Cerebellar nuclear complex (tissue), 1 donor: ENCODE measurements around the gene PRIM2.
"Not testable (repeated sequence)": the region's sequence is repeated elsewhere in the genome, so short reads cannot be mapped to it uniquely, and the experiment has no call there.

Experiments
- DNase-seq, 2 experiments: peaks; one replicate each; lab custom pipeline; 2025; lab: John Stamatoyannopoulos, UW

Gene PRIM2

DNA sequence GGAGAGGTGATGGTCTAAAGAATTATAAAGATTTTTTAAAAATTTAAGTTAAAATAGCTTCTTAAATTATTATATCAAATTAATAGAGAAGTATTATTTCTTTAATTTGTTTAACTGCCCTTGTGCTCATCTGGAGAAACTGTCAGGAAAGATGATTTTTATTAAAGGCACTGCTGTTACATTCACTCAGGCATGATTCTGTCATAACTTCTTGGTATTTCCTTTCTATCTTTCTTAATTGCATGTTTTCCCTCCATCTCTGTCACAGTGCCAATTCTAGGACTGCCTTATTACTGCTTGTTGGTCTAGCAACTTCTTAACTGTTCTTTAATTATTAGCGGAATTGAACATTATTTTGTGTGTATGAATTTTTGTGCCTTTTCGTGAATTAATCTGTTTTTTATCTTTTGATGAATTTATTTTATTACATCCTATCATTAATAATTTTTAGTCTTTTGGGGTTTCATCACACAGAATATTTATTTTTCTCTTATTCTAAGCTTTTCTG, 47.7 kb downstream of the PRIM2 start:
- not testable (repeated sequence) for DNase-seq

DNA sequence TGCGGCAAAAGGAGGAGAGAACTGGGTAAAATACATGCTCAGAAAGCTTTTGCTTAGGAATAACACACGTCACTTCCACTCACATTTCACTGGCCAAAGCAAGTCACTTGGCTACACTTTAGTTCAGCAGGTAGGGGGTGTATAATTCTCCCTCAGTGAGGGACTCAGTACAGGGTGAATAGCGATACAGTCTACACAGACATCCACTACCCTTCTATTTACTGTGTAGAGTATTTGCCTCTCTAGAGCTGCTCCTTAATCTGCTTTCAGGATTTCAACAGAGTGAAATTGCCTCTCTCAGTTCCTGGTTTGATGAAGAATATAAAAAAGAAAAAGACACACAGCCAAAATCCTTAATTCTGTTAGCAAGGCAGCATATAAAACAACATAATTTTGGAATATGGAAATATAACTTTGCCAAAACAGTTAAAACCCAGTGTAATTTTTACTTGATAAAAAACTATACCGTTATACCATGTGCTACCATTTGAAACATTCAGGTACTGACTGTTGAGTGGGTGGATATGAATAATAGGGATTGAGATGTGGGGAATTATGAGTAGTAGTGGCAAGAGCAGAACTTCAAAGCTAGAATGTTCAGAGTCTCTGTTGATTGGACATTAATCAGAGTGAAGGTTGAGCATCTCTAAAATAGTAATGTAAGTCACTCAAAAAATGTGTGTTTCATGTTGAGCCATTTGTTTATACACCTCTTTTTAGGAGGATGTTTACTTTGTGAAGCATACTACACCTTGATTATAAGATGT, 51.7 kb downstream of the PRIM2 start:
- not testable (repeated sequence) for DNase-seq

DNA sequence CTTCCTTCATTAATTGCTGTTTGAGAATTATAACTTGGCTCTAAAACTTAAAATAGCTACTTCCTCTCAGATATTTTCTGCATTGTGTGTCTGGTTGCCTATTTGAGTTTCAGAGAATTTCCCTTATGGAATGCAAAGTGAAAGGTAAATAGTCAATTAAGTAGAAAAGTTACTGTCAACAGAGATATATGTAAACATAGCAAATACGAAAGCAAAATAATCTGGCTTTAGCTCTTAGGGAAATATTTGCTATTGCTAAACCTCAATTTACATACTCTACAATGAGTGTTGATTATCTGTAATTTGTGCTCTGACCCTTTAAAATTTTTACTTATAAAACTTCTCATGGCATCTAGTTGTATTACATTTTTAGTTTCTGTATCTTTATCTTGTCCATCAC, 54.3 kb downstream of the PRIM2 start:
- DNase-seq = not testable (repeated sequence)

DNA sequence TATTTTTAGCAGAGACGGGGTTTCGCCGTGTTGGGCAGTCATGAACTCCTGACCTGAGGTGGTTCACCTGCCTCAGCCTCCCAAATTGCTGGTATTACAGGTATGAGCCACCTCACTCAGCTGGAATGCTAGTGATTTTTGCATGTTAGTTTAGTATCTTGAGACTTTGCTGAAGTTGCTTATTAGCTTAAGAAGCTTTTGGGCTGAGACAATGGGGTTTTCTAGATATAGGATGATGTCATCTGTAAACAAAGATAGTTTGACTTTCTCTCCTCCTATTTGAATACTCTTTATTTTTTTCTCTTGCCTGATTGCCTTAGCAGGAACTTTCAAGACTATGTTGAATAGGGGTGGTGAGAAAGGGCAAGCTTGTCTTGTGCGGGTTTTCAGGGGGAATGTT, 57.3 kb downstream of the PRIM2 start:
- DNase-seq = not testable (repeated sequence)

DNA sequence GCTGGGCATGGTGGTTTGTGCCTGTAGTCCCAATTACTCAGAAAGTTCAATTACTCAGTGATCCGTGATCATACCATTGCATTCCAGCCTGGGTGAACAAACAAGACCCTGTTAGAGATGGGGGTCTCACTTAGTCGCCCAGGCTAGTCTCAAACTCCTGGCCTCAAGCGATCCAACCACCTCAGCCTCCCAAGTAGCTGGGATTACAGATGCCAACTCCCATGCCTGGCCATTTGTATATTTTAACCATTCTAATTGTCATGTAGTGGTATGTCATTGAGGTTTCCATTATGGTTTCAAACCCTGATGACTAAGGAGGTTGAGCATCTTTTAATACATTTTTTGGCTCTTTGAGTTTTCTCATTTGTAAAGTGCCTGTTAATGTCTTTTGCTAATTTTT, 58.7 kb downstream of the PRIM2 start:
- not testable (repeated sequence) for DNase-seq

GRCh38 chr6:57389038-57389592, 71.7 kb downstream of the PRIM2 start:
- not testable (repeated sequence) for DNase-seq

- not testable (repeated sequence) for DNase-seq
Observed at GRCh38 chr6:57390818-57391217, 73.4 kb downstream of the PRIM2 start.

- not testable (repeated sequence) for DNase-seq
Observed at GRCh38 chr6:57392047-57392446, 74.6 kb downstream of the PRIM2 start.

- DNase-seq = not testable (repeated sequence)
Observed at GRCh38 chr6:57419341-57419740, 101.9 kb downstream of the PRIM2 start.

DNA sequence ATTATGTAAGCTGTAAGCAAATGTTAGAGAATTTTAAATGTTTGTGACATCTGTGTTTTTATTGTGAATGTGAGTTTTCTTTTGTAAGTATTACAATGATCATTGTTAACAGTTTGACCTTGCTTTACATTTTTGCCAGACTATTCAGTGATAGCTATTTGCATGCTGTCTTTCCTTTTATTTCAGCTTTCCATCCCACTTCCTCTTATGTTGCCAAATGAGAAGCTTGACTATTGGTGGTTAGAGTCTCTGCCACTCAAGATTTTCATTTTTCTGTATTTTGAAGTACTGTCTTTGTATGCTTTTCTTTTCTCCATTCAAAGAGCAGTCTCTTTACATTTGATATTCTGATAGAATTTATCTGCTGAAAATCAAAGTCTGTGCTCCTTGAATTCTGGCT, 104.1 kb downstream of the PRIM2 start:
- DNase-seq = no peak

DNA sequence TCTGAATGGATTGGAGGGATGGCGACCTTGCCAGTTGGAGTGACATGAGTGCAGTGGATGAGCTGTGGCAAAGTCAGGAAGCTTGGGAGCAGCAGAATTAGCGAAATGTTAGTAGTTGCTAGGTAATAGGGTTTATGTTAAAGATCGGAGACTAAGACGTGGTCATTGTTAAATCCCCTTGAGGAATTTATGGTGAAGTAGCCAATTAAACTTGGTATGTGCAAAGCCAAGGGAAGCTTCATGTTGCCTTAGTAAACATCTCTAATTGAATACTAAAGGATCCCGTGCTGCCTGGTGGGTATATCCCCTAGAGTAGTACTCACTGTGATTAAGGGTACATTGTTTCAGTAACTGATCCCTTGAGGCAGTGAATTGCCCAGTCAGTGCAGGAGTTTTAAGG, 106.0 kb downstream of the PRIM2 start:
- no peak for DNase-seq

DNA sequence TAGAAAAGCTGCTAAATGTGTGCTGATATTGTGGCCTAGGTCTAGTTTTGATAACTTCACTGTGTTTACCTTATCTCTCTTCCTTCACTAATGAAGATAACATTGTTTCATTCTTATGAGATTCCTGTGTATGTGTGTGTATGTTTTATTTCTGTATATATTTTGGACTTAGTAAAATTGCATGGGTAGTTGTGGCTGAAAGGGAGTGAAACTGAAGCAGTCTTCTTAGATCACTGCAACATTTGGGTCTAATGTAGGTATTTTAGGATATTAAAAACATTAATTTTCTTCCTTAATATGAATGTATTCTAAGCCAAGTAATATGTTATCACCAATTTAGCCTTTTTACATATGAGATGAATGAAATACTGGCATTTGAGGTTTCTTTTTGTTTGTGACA, 114.3 kb downstream of the PRIM2 start:
- DNase-seq = not testable (repeated sequence)

- DNase-seq = no peak
Observed at GRCh38 chr6:57432157-57432556, 114.7 kb downstream of the PRIM2 start.

GRCh38 chr6:57432919-57433684, 115.7 kb downstream of the PRIM2 start:
- no peak for DNase-seq

DNA sequence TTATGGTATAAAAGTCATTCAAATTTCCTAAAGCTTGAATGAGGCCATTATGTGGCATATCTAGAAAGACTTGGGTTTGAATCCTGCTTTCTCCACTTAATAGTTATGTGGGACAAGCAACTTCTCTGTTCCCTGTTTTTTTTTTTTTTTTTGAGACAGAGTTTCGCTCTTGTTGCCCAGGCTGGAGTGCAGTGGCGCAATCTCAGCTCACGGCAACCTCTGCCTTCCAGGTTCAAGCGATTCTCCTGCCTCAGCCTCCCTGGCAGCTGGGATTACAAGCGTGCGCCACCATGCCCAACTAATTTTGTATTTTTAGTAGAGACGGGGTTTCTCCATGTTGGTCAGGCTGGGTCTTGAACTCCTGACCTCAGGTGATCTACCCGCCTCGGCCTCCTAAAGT, 116.4 kb downstream of the PRIM2 start:
- not testable (repeated sequence) for DNase-seq

DNA sequence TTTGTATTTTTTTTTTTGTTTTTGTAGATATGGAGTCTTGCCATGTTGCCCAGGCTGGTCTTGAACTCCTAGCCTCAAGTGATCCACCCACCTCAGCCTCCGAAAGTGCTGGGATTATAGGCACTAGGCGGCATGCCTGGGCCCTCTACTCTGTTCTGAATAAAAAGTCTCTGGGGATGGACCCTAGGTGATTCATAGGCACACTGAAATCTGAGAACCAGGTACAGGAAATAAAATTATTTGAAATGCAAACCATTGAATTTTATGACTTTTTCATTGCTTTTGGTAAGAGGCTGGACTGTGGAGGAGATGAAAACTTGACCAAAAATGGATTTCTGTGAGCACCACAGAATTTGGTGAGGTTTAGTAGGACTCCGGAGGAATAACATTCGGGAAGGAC, 117.5 kb downstream of the PRIM2 start:
- no peak for DNase-seq

- DNase-seq = no peak
Observed at GRCh38 chr6:57435475-57436160, 118.2 kb downstream of the PRIM2 start.

GRCh38 chr6:57440735-57441134, 123.3 kb downstream of the PRIM2 start:
- not testable (repeated sequence) for DNase-seq

DNA sequence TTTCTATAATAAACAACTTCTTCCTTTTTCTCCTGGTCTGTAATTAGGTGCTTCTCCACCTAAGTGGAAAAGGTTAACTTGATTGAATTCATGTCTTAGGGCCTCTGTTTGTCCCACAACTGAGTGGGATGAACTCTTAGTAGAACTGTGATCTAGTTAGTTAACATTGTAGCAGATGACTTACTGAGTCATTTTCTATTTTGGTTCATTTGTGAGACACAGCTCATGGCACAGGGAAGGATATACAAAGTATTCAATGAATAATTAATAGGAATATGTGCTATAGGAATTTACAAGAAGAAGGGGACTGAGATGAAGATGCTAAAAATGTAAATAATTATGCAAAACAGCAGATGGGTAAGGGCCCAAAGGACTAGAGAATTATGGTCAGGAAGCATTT, 124.7 kb downstream of the PRIM2 start:
- not testable (repeated sequence) for DNase-seq

GRCh38 chr6:57443181-57443580, 125.8 kb downstream of the PRIM2 start:
- not testable (repeated sequence) for DNase-seq

GRCh38 chr6:57444787-57445186, 127.4 kb downstream of the PRIM2 start:
- DNase-seq = not testable (repeated sequence)

GRCh38 chr6:57445379-57445778, 127.9 kb downstream of the PRIM2 start:
- DNase-seq = not testable (repeated sequence)
